Activated CD8-positive, alpha-beta T cell treated with anti-CD3 and anti-CD28 coated beads for 36 hours (primary cell): ENCODE results near the gene GPAT3. TPM values are rescaled to one million over a fixed set of nuclear protein-coding genes. Genes with fewer than 3 reads are reported as not detected.

Experiments
- ATAC-seq: fragments of 200-7000 bp; cut with Tn5 transposase; one replicate; pipeline ENCODE4 v1.10.0; 2021; ENCODE audit warnings: mild to moderate bottlenecking, moderate library complexity
- CTCF ChIA-PET: fragments of 350-600 bp; sonication (Branson Sonifier 250); formaldehyde crosslinking; loops from one replicate; lab custom pipeline; 2021; ENCODE audit warnings: antibody characterized with exemption; lab: Charles Lee
- POLR2A ChIA-PET: fragments of 350-600 bp; sonication (Branson Sonifier 250); formaldehyde crosslinking; loops from one replicate; lab custom pipeline; 2021; ENCODE audit warnings: antibody characterized with exemption; lab: Charles Lee
- DNase-seq: peaks from one replicate; pipeline ENCODE4 v3.0.0-alpha.2; 2020
- H3K27ac Mint-ChIP-seq: one replicate; pipeline ENCODE4 v1.8.0; 2021; ENCODE audit warnings: mild to moderate bottlenecking, mixed read lengths
- H3K27me3 Mint-ChIP-seq: one replicate; pipeline ENCODE4 v1.8.0; 2021; ENCODE audit warnings: mixed read lengths
- H3K36me3 Mint-ChIP-seq: one replicate; pipeline ENCODE4 v1.8.0; 2021; ENCODE audit warnings: low read depth, mixed read lengths
- H3K4me1 Mint-ChIP-seq: one replicate; pipeline ENCODE4 v1.8.0; 2021; ENCODE audit warnings: low read depth, mixed read lengths
- H3K4me3 Mint-ChIP-seq: one replicate; pipeline ENCODE4 v1.8.0; 2021; ENCODE audit warnings: mild to moderate bottlenecking, moderate library complexity, mixed read lengths
- H3K9me3 Mint-ChIP-seq: one replicate; pipeline ENCODE4 v1.8.0; 2021; ENCODE audit warnings: mixed read lengths
- CTCF ChIP-seq: fragments of 200-600 bp; IDR thresholded peaks from one replicate; pipeline ENCODE4 v1.8.0; 2022; ENCODE audit warnings: antibody characterized with exemption, mild to moderate bottlenecking
- intact Hi-C: fragments of 100-400 bp; cut with micrococcal nuclease; formaldehyde crosslinking; loops from one replicate; pipeline ENCODE4 v1.10.0; 2022
- total RNA-seq, 2 experiments: library from RNA; stranded (reverse); gene quantifications; one replicate each; pipeline ENCODE4 v1.2.3, GENCODE V29; 2021

GPAT3 gene
- total RNA-seq, 2 experiments from 2014 or later = 1.6 to 2.7 TPM

- no peaks in the 10 kb centered on the region for H3K36me3 Mint-ChIP-seq
- no peak overlapping the region for H3K27ac Mint-ChIP-seq
- no peak for ATAC-seq
- H3K4me1 Mint-ChIP-seq = no peaks in the 10 kb centered on the region
- DNase-seq = no peak
- H3K4me3 Mint-ChIP-seq = no peak overlapping the region
- H3K9me3 Mint-ChIP-seq = no peaks in the 10 kb centered on the region
- ChIA-PET CTCF (interaction anchor here (0.9 to 2.0 kb wide), 6 partner anchors 16 to 89 kb away, joined by 3 to 6 read pairs (median 3); no protein-coding TSS in a partner anchor), POLR2A (no interaction called here)
- TF ChIP-seq CTCF = no peak
- intact Hi-C loops = no loop called here
- H3K27me3 Mint-ChIP-seq = peaks cover 2% of the 10 kb centered on the region
Measured at GRCh38 chr4:83581411-83582288, 45.7 kb downstream of the GPAT3 start.

GRCh38 chr4:83582289-83582785 is 46.4 kb downstream of the GPAT3 start:
- intact Hi-C loops = no loop called here
- POLR2A ChIA-PET = no interaction called here

GRCh38 chr4:83585982-83586508 is 50.1 kb downstream of the GPAT3 start:
- Mint-ChIP-seq H3K4me1 (no peaks in the 10 kb centered on the region), H3K27ac (no peak overlapping the region), H3K27me3 (peaks cover under 1% of the 10 kb centered on the region), H3K36me3 (no peaks in the 10 kb centered on the region), H3K9me3 (no peaks in the 10 kb centered on the region), H3K4me3 (no peak overlapping the region)
- intact Hi-C loops = no loop called here
- ChIA-PET POLR2A (no interaction called here), CTCF (no interaction called here)
- DNase-seq (no peak), ATAC-seq (no peak)
- no peak for TF ChIP-seq CTCF

More at GRCh38 chr4:83582289-83582785, 46.4 kb downstream of the GPAT3 start:
- CTCF ChIA-PET = interaction anchor here (0.6 to 2.0 kb wide), 9 partner anchors 15 to 120 kb away, joined by 3 to 6 read pairs (median 3); no protein-coding TSS in a partner anchor
- ATAC-seq (no peak), DNase-seq (peak; percentile 28)
- Mint-ChIP-seq H3K27me3 (peaks cover 2% of the 10 kb centered on the region), H3K36me3 (no peaks in the 10 kb centered on the region), H3K4me1 (no peaks in the 10 kb centered on the region), H3K27ac (no peak overlapping the region), H3K9me3 (no peaks in the 10 kb centered on the region), H3K4me3 (no peak overlapping the region)
- TF ChIP-seq CTCF = no peak

- ChIA-PET CTCF (interaction anchor here (0.7 to 1.4 kb wide), 2 partner anchors 52 to 55 kb away, joined by 3 read pairs; no protein-coding TSS in a partner anchor), POLR2A (no interaction called here)
- Mint-ChIP-seq H3K27me3 (no peaks in the 10 kb centered on the region), H3K9me3 (no peaks in the 10 kb centered on the region), H3K36me3 (no peaks in the 10 kb centered on the region), H3K4me3 (no peak overlapping the region), H3K4me1 (no peaks in the 10 kb centered on the region), H3K27ac (no peak overlapping the region)
- TF ChIP-seq CTCF = no peak
- intact Hi-C loops = no loop called here
- no peak for DNase-seq
- ATAC-seq = no peak
Measured at GRCh38 chr4:83589279-83589678, 53.4 kb downstream of the GPAT3 start.

- no peak overlapping the region for H3K27ac Mint-ChIP-seq
- intact Hi-C loops = no loop called here
- CTCF ChIA-PET = interaction anchor here (1.0 kb wide), 1 partner anchor 19 kb away, joined by 3 read pairs; no protein-coding TSS in a partner anchor
- H3K4me1 Mint-ChIP-seq = no peaks in the 10 kb centered on the region
- no peak overlapping the region for H3K4me3 Mint-ChIP-seq
- POLR2A ChIA-PET = no interaction called here
- no peak for DNase-seq
- ATAC-seq = no peak
- no peaks in the 10 kb centered on the region for H3K9me3 Mint-ChIP-seq
- no peaks in the 10 kb centered on the region for H3K27me3 Mint-ChIP-seq
- TF ChIP-seq CTCF = no peak
- H3K36me3 Mint-ChIP-seq = no peaks in the 10 kb centered on the region
Measured at GRCh38 chr4:83591056-83591455, 55.1 kb downstream of the GPAT3 start.
